Chondrocyte (in vitro differentiated cells): ENCODE data around the gene TFF1. TPM values are rescaled to one million over a fixed set of nuclear protein-coding genes. Genes with fewer than 3 reads are reported as not detected.

Source experiments
- DNase-seq: peaks from one replicate; pipeline ENCODE4 v3.0.0; 2021; ENCODE audit warnings: mixed read lengths, low spot score
- H3K27ac Mint-ChIP-seq: one replicate; pipeline ENCODE4 v1.8.0; 2021; ENCODE audit warnings: mild to moderate bottlenecking, moderate library complexity, mixed read lengths; ENCODE audit not compliant: unreplicated experiment
- H3K27me3 Mint-ChIP-seq: 2 replicates; pipeline ENCODE4 v1.8.0; 2021; ENCODE audit warnings: low read depth, mixed read lengths
- H3K36me3 Mint-ChIP-seq: 2 replicates; pipeline ENCODE4 v1.8.0; 2021; ENCODE audit warnings: low read depth, mixed read lengths
- H3K4me1 Mint-ChIP-seq: 2 replicates; pipeline ENCODE4 v1.8.0; 2021; ENCODE audit warnings: low read depth, mild to moderate bottlenecking, mixed read lengths
- H3K4me3 Mint-ChIP-seq: one replicate; pipeline ENCODE4 v1.8.0; 2021; ENCODE audit warnings: mild to moderate bottlenecking, moderate library complexity, mixed read lengths; ENCODE audit not compliant: unreplicated experiment
- H3K9me3 Mint-ChIP-seq: 2 replicates; pipeline ENCODE4 v1.8.0; 2021; ENCODE audit warnings: low read depth, mixed read lengths
- CTCF ChIP-seq: fragments of 200-600 bp; sonication (generic); IDR thresholded peaks from 2 replicates; pipeline ENCODE4 v1.5.0; 2021; ENCODE audit warnings: antibody characterized with exemption, mild to moderate bottlenecking, moderate library complexity
- total RNA-seq: library from RNA; stranded (reverse); gene quantifications from 3 replicates; pipeline ENCODE4 v1.2.1, GENCODE V29; 2021

The TFF1 gene
- total RNA-seq, 1 donor from 2014 or later = not detected

GRCh38 chr21:42397746-42398394 lies 31.5 kb upstream of the TFF1 start:
- no peak for DNase-seq
- no peak overlapping the region for H3K4me3 Mint-ChIP-seq
- no peaks in the 10 kb centered on the region for H3K36me3 Mint-ChIP-seq
- no peak for TF ChIP-seq CTCF
- H3K27ac Mint-ChIP-seq = no peak overlapping the region
- no peaks in the 10 kb centered on the region for H3K27me3 Mint-ChIP-seq
- peaks cover 45% of the 10 kb centered on the region for H3K4me1 Mint-ChIP-seq
- no peaks in the 10 kb centered on the region for H3K9me3 Mint-ChIP-seq

GRCh38 chr21:42396799-42397745 lies 30.7 kb upstream of the TFF1 start:
- H3K9me3 Mint-ChIP-seq = no peaks in the 10 kb centered on the region
- TF ChIP-seq CTCF = no peak
- no peaks in the 10 kb centered on the region for H3K36me3 Mint-ChIP-seq
- H3K4me3 Mint-ChIP-seq = no peak overlapping the region
- no peak for DNase-seq
- H3K4me1 Mint-ChIP-seq = peaks cover 51% of the 10 kb centered on the region
- H3K27ac Mint-ChIP-seq = no peak overlapping the region
- H3K27me3 Mint-ChIP-seq = no peaks in the 10 kb centered on the region

GRCh38 chr21:42395905-42396651 lies 29.7 kb upstream of the TFF1 start, which contains the start of gene TMPRSS3:
Gene TMPRSS3, minus strand, starts transcription at chr21:42396052. Its CDS starts 635 bp downstream, at chr21:42395417.
- Mint-ChIP-seq H3K9me3 (no peaks in the 10 kb centered on the region), H3K36me3 (no peaks in the 10 kb centered on the region), H3K4me1 (peaks cover 45% of the 10 kb centered on the region), H3K27me3 (no peaks in the 10 kb centered on the region), H3K27ac (no peak within 1 kb of the TSS), H3K4me3 (no peak within 1 kb of the TSS)
- no peak for DNase-seq
- TF ChIP-seq CTCF = no peak

- Mint-ChIP-seq H3K4me1 (peaks cover 37% of the 10 kb centered on the region), H3K27me3 (peaks cover 2% of the 10 kb centered on the region), H3K27ac (no peak overlapping the region), H3K4me3 (no peak overlapping the region), H3K9me3 (no peaks in the 10 kb centered on the region), H3K36me3 (no peaks in the 10 kb centered on the region)
- DNase-seq = no peak
- no peak for TF ChIP-seq CTCF
Observed at GRCh38 chr21:42395302-42395701, 29.0 kb upstream of the TFF1 start.

- no peak for TF ChIP-seq CTCF
- H3K9me3 Mint-ChIP-seq = no peaks in the 10 kb centered on the region
- H3K27me3 Mint-ChIP-seq = peaks cover 5% of the 10 kb centered on the region
- H3K4me3 Mint-ChIP-seq = no peak overlapping the region
- H3K4me1 Mint-ChIP-seq = peaks cover 42% of the 10 kb centered on the region
- no peak for DNase-seq
- no peaks in the 10 kb centered on the region for H3K36me3 Mint-ChIP-seq
- H3K27ac Mint-ChIP-seq = peak overlapping the region; percentile 14
Observed at GRCh38 chr21:42393443-42393950, 27.2 kb upstream of the TFF1 start.
